HepG2 (cell line): Measurements from ENCODE around the gene RBM19. TPM values are rescaled to one million over a fixed set of nuclear protein-coding genes. Genes with fewer than 3 reads are reported as not detected.

Source experiments
- ATAC-seq: fragments of 200-7000 bp; cut with Tn5 transposase; 3 replicates; pipeline ENCODE4 v1.9.1; 2020; ENCODE audit warnings: mild to moderate bottlenecking, moderate library complexity
- BruUV-seq: library from RNA; stranded (reverse); fragments of 400-500 nt; replicated peaks from 2 replicates; lab custom pipeline; 2021; lab: Mats Ljungman, UMichigan
- CTCF ChIA-PET: fragments of 300-600 bp; formaldehyde crosslinking; extraction: SDS; loops from one replicate; lab custom pipeline; 2021; ENCODE audit warnings: low total read pairs, inconsistent platforms, low intra/inter-chr PET ratio; lab: Yijun Ruan, JAX
- POLR2A ChIA-PET: fragments of 350-600 bp; sonication (Branson Sonifier 250); formaldehyde crosslinking; loops from one replicate; lab custom pipeline; 2020; ENCODE audit warnings: antibody characterized with exemption, inconsistent platforms; lab: Yijun Ruan, JAX
- DNase-seq: peaks from one replicate; pipeline ENCODE4 v3.0.0-alpha.2; 2015; ENCODE audit warnings: low spot score
- FAIRE-seq: peaks from 3 replicates; lab custom pipeline; 2011; peaks lifted over from hg19 to GRCh38; lab: Jason Lieb, UNC
- H2AFZ ChIP-seq: one replicate; pipeline ENCODE4 v1.6.1; 2011; ENCODE audit warnings: low read length, inconsistent platforms
- H3K27ac ChIP-seq: fragments of 300-600 bp; 3 replicates; pipeline ENCODE4 v1.8.0; 2011; ENCODE audit warnings: mixed run types, mild to moderate bottlenecking, mixed read lengths, low read length, inconsistent platforms; ENCODE audit not compliant: insufficient read depth; ENCODE audit errors: extremely low read length
- H3K27me3 ChIP-seq, 2 experiments: fragments of 200-600 bp in 1 of 2; 2 replicates in 1 of 2; 3 replicates in 1 of 2; pipeline versions ENCODE4 v1.6.0 to v1.8.0; 2011; ENCODE audit warnings: low read length in 2 of 2, mild to moderate bottlenecking in 2 of 2, moderate library complexity in 2 of 2, inconsistent platforms in 1 of 2; ENCODE audit not compliant: insufficient read depth in 2 of 2, control insufficient read depth in 1 of 2
- H3K36me3 ChIP-seq, 2 experiments: fragments of 200-600 bp in 1 of 2; replicated peaks in 1 of 2; 2 replicates in 1 of 2; 3 replicates in 1 of 2; pipeline versions ENCODE4 v1.5.1 to v1.8.0; 2011; ENCODE audit warnings: low read length in 2 of 2, inconsistent platforms in 1 of 2; ENCODE audit not compliant: insufficient read depth in 2 of 2, control insufficient read depth in 1 of 2
- H3K4me1 ChIP-seq: 2 replicates; pipeline ENCODE4 v1.5.1; 2012; ENCODE audit warnings: low read length, inconsistent platforms; ENCODE audit not compliant: insufficient read depth
- H3K4me2 ChIP-seq: 2 replicates; pipeline ENCODE4 v1.6.0; 2011; ENCODE audit warnings: low read depth, low read length, inconsistent platforms
- H3K4me3 ChIP-seq, 3 experiments: fragments of 200-600 bp in 1 of 3; sonication (generic), shearing (Covaris generic) in 1 of 3; replicated peaks in 1 of 3; 2 replicates each; pipeline ENCODE4 v1.5.1; 2011 to 2016; ENCODE audit warnings: low read length in 3 of 3, inconsistent platforms in 2 of 3, low read depth in 2 of 3, mild to moderate bottlenecking in 2 of 3, control low read depth in 1 of 3, mixed read lengths in 1 of 3; ENCODE audit not compliant: insufficient read depth in 1 of 3
- H3K79me2 ChIP-seq: one replicate; pipeline ENCODE4 v1.6.1; 2011; ENCODE audit warnings: low read length, inconsistent platforms; ENCODE audit not compliant: insufficient read depth
- H3K9ac ChIP-seq: 2 replicates; pipeline ENCODE4 v1.6.0; 2011; ENCODE audit warnings: mild to moderate bottlenecking, low read depth, low read length, inconsistent platforms; ENCODE audit not compliant: insufficient read depth
- H3K9me3 ChIP-seq: 2 replicates; pipeline ENCODE4 v1.5.1; 2012; ENCODE audit warnings: mild to moderate bottlenecking, low read length
- H4K20me1 ChIP-seq: 2 replicates; pipeline ENCODE4 v1.6.0; 2011; ENCODE audit warnings: inconsistent platforms, mild to moderate bottlenecking, low read length, moderate library complexity; ENCODE audit not compliant: insufficient read depth
- CBX5 ChIP-seq: sonication (generic); formaldehyde crosslinking; IDR thresholded peaks from 2 replicates; pipeline ENCODE4 v1.4.0; 2020; ENCODE audit warnings: missing genetic modification reagents, borderline replicate concordance
- CREM ChIP-seq, 2 experiments: sonication (generic) in 1 of 2; formaldehyde crosslinking in 1 of 2; IDR thresholded peaks; 2 replicates each; pipeline versions ENCODE4 v1.4.0 to v1.6.1; 2016 to 2020; ENCODE audit warnings: antibody characterized with exemption in 1 of 2, mild to moderate bottlenecking in 1 of 2, missing genetic modification reagents in 1 of 2
- FLYWCH1 ChIP-seq: sonication (generic); formaldehyde crosslinking; IDR thresholded peaks from 2 replicates; pipeline ENCODE4 v1.8.1; 2023; ENCODE audit warnings: mild to moderate bottlenecking, missing genetic modification reagents
- HNRNPLL ChIP-seq: fragments of 200-400 bp; formaldehyde crosslinking; IDR thresholded peaks from 2 replicates; pipeline ENCODE4 v1.6.1; 2017; ENCODE audit warnings: mild to moderate bottlenecking, low read depth, low read length; ENCODE audit not compliant: poor library complexity, severe bottlenecking
- KAT2B ChIP-seq: fragments of 150-350 bp; IDR thresholded peaks from 2 replicates; pipeline ENCODE4 v1.6.1; 2014; ENCODE audit warnings: low read depth, low read length, borderline replicate concordance
- KDM5A ChIP-seq: fragments of 200-600 bp; sonication (generic); IDR thresholded peaks from 2 replicates; pipeline ENCODE4 v1.7.0; 2018; ENCODE audit warnings: antibody characterized with exemption, mild to moderate bottlenecking, low read length, borderline replicate concordance
- NKX3-1 ChIP-seq: sonication (generic); formaldehyde crosslinking; IDR thresholded peaks from 2 replicates; pipeline ENCODE4 v1.5.0; 2020; ENCODE audit warnings: missing genetic modification reagents
- RBFOX2 ChIP-seq: fragments of 200-400 bp; formaldehyde crosslinking; IDR thresholded peaks from 2 replicates; pipeline ENCODE4 v1.6.1; 2017; ENCODE audit warnings: low read depth, mild to moderate bottlenecking, low read length
- TARDBP ChIP-seq: sonication (generic); formaldehyde crosslinking; IDR thresholded peaks from 2 replicates; pipeline ENCODE4 v1.8.0; 2022; ENCODE audit warnings: mild to moderate bottlenecking, missing genetic modification reagents
- ZFP82 ChIP-seq: sonication (generic); formaldehyde crosslinking; IDR thresholded peaks from 2 replicates; pipeline ENCODE4 v1.5.1; 2020; ENCODE audit warnings: mild to moderate bottlenecking, missing genetic modification reagents, borderline replicate concordance
- ZNF180 ChIP-seq: sonication (generic); formaldehyde crosslinking; IDR thresholded peaks from 2 replicates; pipeline ENCODE4 v1.4.0; 2020; ENCODE audit warnings: low read depth, missing genetic modification reagents, borderline replicate concordance
- ZNF3 ChIP-seq: IDR thresholded peaks from 2 replicates; pipeline ENCODE4 v1.7.0; 2017; ENCODE audit warnings: inconsistent platforms
- ZNF441 ChIP-seq: sonication (generic); formaldehyde crosslinking; IDR thresholded peaks from 2 replicates; pipeline ENCODE4 v1.7.0; 2021; ENCODE audit warnings: missing genetic modification reagents, borderline replicate concordance
- ZNF446 ChIP-seq: sonication (generic); formaldehyde crosslinking; IDR thresholded peaks from 2 replicates; pipeline ENCODE4 v1.5.0; 2020; ENCODE audit warnings: mild to moderate bottlenecking, missing genetic modification reagents
- ZNF564 ChIP-seq: sonication (generic); formaldehyde crosslinking; IDR thresholded peaks from 2 replicates; pipeline ENCODE4 v1.8.1; 2023; ENCODE audit warnings: mild to moderate bottlenecking, missing genetic modification reagents
- ZNF672 ChIP-seq: sonication (generic); formaldehyde crosslinking; IDR thresholded peaks from 2 replicates; pipeline ENCODE4 v1.8.1; 2022; ENCODE audit warnings: missing genetic modification reagents
- WGBS: methylation state at CpG from one replicate; pipeline ENCODE4 v1.1.6; 2017; ENCODE audit warnings: low lambda C conversion rate; 5-methylcytosine and 5-hydroxymethylcytosine counted together
- in situ Hi-C: cut with HindIII; loops from 2 replicates; pipeline ENCODE4 v1.10.0; 2017; ENCODE audit warnings: low pct_unique_long_range_greater_than_20kb; ENCODE audit not compliant: extremely low pct_ligation_motif_present
- intact Hi-C: fragments of 100-400 bp; cut with micrococcal nuclease; formaldehyde crosslinking; loops from one replicate; pipeline ENCODE4 v1.10.0; 2022; ENCODE audit not compliant: unreplicated experiment
- polyA plus RNA-seq, 8 experiments: library from polyadenylated mRNA; depleted of rRNA in 3 of 8; stranded (reverse) in 7 of 8; unstranded in 1 of 8; fragments of >200 nt; fragmentation: Illumina TruSeq in 4 of 8; extraction: Trizol in 4 of 8; gene quantifications; 2 replicates each; pipeline versions ENCODE4 v1.2.1 to v1.2.3, GENCODE V29; 2011 to 2016; ENCODE audit warnings: low read depth in 4 of 8, missing spikeins in 1 of 8, mixed read lengths in 1 of 8; ENCODE audit not compliant: insufficient read depth in 1 of 8
- total RNA-seq, 5 experiments: library from RNA; depleted of rRNA; stranded (reverse); fragments of >200 nt; fragmentation: Illumina TruSeq; extraction: Trizol; gene quantifications; 2 replicates each; pipeline ENCODE4 v1.2.3, GENCODE V29; 2016; ENCODE audit warnings: low read depth in 1 of 5

Gene RBM19
- total and polyA plus RNA-seq, 2 of the 13 experiments (the other 11 are each of a cell fraction or from before 2014, with no cell fraction given): 19.3 to 32.2 TPM

DNA sequence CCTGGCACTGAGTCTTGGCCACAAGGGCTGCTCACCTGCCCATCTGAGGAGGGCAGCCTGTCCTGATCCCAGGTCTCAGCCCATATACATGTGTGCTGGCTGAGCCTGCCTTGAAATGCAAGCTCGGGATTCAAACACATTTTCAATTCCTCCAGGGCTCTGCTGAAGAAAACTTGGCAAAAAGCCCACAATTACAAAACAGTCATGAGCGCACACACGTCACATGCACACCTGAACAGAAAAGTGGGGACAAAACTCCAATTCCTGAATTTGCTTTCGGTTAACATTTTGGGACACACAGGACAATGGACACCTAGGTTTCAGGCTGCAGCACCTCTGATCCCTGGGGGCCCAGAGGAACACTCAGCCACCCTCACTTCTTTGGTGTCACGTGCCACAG, 113.9 kb downstream of the RBM19 start (continued):
- TF ChIP-seq ZNF441 (CRISPR knock-in tag) (no peak), ZNF564 (CRISPR knock-in tag) (no peak), KDM5A (no peak), ZNF672 (no peak), NKX3-1 (CRISPR knock-in tag) (no peak), CBX5 (CRISPR knock-in tag) (no peak), KAT2B (no peak), FLYWCH1 (CRISPR knock-in tag) (no peak)

DNA sequence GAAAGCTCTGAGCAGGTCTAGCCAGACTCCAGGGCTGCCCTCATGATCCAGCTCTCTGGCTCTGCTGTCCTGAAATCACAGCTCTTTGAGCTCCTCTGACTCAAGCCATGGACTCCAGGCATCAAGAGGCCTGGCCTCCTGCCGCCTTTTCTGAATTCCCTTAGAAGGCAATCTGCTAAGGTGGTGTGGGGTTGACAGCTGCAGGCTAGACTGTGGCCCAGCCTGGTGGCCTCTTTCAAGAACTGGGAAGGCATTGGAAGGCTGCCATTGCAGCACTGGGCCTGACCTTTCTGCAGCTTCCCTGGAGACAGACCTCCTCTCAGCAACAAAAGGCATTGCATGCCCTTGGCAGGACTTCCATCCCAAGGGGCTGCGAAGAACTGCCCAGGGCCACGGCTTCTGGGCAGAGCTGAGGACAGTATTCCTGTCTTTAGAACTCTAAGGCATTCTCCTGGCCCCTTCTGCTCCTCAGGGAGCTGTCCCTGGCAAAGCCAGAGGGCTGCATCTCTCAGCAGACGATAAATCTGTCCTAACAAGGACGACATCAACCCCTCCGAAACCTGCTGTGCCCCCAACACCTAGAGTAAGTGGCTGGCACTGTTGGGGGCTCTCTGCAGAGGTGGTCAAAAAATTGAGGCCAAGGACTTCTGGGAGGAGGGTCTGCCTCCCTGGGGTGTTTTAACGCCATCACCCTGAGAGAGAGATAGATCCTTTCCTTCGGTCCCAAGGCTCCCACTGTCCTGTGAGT, 115.6 kb downstream of the RBM19 start:
- intact Hi-C loops: no loop called here
- H3K27me3 ChIP-seq: no peaks in the 10 kb centered on the region
- BruUV-seq: no TSS peak
- H3K4me3 ChIP-seq: no peak overlapping the region
- no peak overlapping the region for H3K4me2 ChIP-seq
- CTCF ChIA-PET: no interaction called here
- no peak overlapping the region for H2AFZ ChIP-seq
- no peak overlapping the region for H3K27ac ChIP-seq
- H3K36me3 ChIP-seq: peaks cover 23 to 41% of the 10 kb centered on the region in 2 experiments; a peak in 4 of 5 replicates
- POLR2A ChIA-PET: no interaction called here
- in situ Hi-C loops: no loop called here
- no peak for DNase-seq
- FAIRE-seq: no peak
- H4K20me1 ChIP-seq: no peaks in the 10 kb centered on the region
- no peak for ATAC-seq
- TF ChIP-seq RBFOX2: no peak
- TF ChIP-seq TARDBP (CRISPR knock-in tag): no peak
- no peak for TF ChIP-seq ZFP82 (CRISPR knock-in tag)
- TF ChIP-seq ZNF446: no peak
- TF ChIP-seq ZNF3 (CRISPR knock-in tag): no peak
- no peak for TF ChIP-seq ZNF180
- TF ChIP-seq HNRNPLL: no peak
- TF ChIP-seq CREM (IDR thresholded peaks at IDR 0.05): no peak
- TF ChIP-seq CREM (CRISPR knock-in tag; IDR thresholded peaks at IDR 0.05): no peak
- TF ChIP-seq, all 625 proteins: peak for 0
- Histone ChIP-seq H3K79me2 (no peaks in the 10 kb centered on the region), H3K9me3 (no peaks in the 10 kb centered on the region), H3K9ac (no peak overlapping the region), H3K4me1 (no peaks in the 10 kb centered on the region)
- WGBS: 97% methylated on average over 5 of the region's 8 CpGs
